ENCODE measurements around the gene ELFN2. TPM values are rescaled to one million over a fixed set of nuclear protein-coding genes. Genes with fewer than 3 reads are reported as not detected.

ELFN2 gene
- total RNA-seq, 1 experiment from 2014 or later = 2.8 TPM

- Mint-ChIP-seq H3K27me3 (ENCODE audit: unreplicated experiment) (peaks cover 28% of the 10 kb centered on the region), H3K4me1 (ENCODE audit: low read depth, unreplicated experiment) (no peaks in the 10 kb centered on the region), H3K36me3 (ENCODE audit: insufficient read depth, unreplicated experiment) (no peaks in the 10 kb centered on the region), H3K9me3 (ENCODE audit: low read depth, unreplicated experiment) (no peaks in the 10 kb centered on the region), H3K4me3 (ENCODE audit: low read depth, unreplicated experiment) (no peak overlapping the region), H3K27ac (ENCODE audit: unreplicated experiment) (no peak overlapping the region)
- CTCF ChIA-PET = no interaction called here
- no TSS peak for BruUV-seq (replicated peaks)
- TF ChIP-seq, protein P1, sequence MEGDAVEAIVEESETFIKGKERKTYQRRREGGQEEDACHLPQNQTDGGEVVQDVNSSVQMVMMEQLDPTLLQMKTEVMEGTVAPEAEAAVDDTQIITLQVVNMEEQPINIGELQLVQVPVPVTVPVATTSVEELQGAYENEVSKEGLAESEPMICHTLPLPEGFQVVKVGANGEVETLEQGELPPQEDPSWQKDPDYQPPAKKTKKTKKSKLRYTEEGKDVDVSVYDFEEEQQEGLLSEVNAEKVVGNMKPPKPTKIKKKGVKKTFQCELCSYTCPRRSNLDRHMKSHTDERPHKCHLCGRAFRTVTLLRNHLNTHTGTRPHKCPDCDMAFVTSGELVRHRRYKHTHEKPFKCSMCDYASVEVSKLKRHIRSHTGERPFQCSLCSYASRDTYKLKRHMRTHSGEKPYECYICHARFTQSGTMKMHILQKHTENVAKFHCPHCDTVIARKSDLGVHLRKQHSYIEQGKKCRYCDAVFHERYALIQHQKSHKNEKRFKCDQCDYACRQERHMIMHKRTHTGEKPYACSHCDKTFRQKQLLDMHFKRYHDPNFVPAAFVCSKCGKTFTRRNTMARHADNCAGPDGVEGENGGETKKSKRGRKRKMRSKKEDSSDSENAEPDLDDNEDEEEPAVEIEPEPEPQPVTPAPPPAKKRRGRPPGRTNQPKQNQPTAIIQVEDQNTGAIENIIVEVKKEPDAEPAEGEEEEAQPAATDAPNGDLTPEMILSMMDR (IDR thresholded peaks at IDR 0.05; ENCODE audit: unreplicated experiment) = no peak
- intact Hi-C loops (cut with micrococcal nuclease; ENCODE audit: unreplicated experiment) = no loop called here
- no peak for DNase-seq
Observed at GRCh38 chr22:37373451-37373850, 53.8 kb downstream of the ELFN2 start.

GRCh38 chr22:37371911-37372310, 55.4 kb downstream of the ELFN2 start:
- intact Hi-C loops (cut with micrococcal nuclease; ENCODE audit: unreplicated experiment) = no loop called here
- Mint-ChIP-seq H3K4me1 (ENCODE audit: low read depth, unreplicated experiment) (no peaks in the 10 kb centered on the region), H3K36me3 (ENCODE audit: insufficient read depth, unreplicated experiment) (no peaks in the 10 kb centered on the region), H3K9me3 (ENCODE audit: low read depth, unreplicated experiment) (no peaks in the 10 kb centered on the region), H3K27me3 (ENCODE audit: unreplicated experiment) (peaks cover 12% of the 10 kb centered on the region), H3K4me3 (ENCODE audit: low read depth, unreplicated experiment) (no peak overlapping the region), H3K27ac (ENCODE audit: unreplicated experiment) (no peak overlapping the region)
- CTCF ChIA-PET = interaction anchor here (0.6 to 0.9 kb wide), 2 partner anchors 47 to 249 kb away, joined by 3 read pairs; no protein-coding TSS in a partner anchor
- no peak for DNase-seq
- TF ChIP-seq, protein P1 (IDR thresholded peaks at IDR 0.05; ENCODE audit: unreplicated experiment) = no peak
- BruUV-seq (replicated peaks) = no TSS peak

DNA sequence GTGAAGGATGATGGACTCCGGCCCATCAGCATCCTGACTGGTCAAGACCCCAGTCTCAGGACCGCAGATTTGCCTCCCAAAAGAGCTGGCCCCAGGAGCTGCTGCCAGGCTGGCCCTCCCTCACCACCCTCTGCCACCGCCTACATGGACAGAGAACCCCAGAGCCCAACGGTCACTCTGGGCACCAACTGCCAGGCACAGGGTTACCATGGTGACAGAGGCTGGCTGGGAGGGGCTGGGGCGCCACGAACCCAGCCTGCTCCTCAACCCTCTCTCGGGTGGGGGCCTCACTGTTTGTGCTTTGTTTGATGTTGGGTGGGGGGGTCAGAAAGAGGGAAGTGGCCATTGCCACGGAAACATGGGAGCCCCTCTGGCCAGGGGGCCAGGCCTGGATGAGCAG, 55.8 kb downstream of the ELFN2 start:
- CTCF ChIA-PET = interaction anchor here (0.9 kb wide), 1 partner anchor 47 kb away, joined by 3 read pairs; no protein-coding TSS in a partner anchor
- H3K4me1 Mint-ChIP-seq (ENCODE audit: low read depth, unreplicated experiment) = no peaks in the 10 kb centered on the region

DNA sequence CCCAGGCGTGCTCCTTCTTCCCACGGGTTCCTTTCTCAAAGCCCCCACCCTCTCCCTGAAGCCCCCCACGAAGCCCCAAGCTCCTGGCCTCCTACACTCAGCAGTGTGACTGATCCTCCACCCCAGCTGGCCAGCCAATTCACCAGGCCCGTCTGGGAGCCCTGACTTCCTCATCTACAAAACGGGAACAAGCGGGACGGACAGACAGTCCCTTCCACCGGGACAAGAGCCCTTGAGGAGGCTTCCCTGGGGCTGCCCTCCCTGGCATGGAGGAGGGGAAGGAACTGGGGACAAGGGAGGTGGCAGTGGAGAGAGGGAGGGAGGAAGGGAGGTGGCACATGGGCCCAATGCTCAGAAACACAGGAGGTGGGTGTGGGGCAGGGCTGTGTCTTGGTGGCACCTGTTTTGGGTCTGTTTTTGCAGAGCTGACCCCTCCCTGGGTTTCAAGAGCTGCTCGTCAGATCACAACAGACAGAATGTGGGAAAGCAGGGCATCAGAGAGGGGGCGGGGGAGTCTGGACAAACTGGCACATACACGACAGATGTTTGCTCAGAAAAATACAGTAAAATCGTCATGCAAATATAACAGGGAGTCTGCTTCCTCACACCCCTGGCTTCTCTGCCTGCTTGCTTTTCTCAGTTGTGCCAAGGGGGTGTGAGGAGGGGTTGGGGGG, 56.8 kb downstream of the ELFN2 start:
- Mint-ChIP-seq H3K27ac (ENCODE audit: unreplicated experiment) (no peak overlapping the region), H3K4me1 (ENCODE audit: low read depth, unreplicated experiment) (no peaks in the 10 kb centered on the region), H3K27me3 (ENCODE audit: unreplicated experiment) (no peaks in the 10 kb centered on the region), H3K36me3 (ENCODE audit: insufficient read depth, unreplicated experiment) (no peaks in the 10 kb centered on the region), H3K4me3 (ENCODE audit: low read depth, unreplicated experiment) (no peak overlapping the region), H3K9me3 (ENCODE audit: low read depth, unreplicated experiment) (no peaks in the 10 kb centered on the region)
- CTCF ChIA-PET = interaction anchor here (1.1 kb wide), 1 partner anchor 33 kb away, joined by 4 read pairs; no protein-coding TSS in a partner anchor
- no TSS peak for BruUV-seq (replicated peaks)
- DNase-seq = no peak
- TF ChIP-seq, protein P1 (IDR thresholded peaks at IDR 0.05; ENCODE audit: unreplicated experiment) = no peak
- intact Hi-C loops (cut with micrococcal nuclease; ENCODE audit: unreplicated experiment) = no loop called here

More for the DNA sequence above, 55.8 kb downstream of the ELFN2 start:
- TF ChIP-seq, protein P1 (IDR thresholded peaks at IDR 0.05; ENCODE audit: unreplicated experiment) = no peak
- no TSS peak for BruUV-seq (replicated peaks)
- intact Hi-C loops (cut with micrococcal nuclease; ENCODE audit: unreplicated experiment) = no loop called here
- no peak overlapping the region for H3K4me3 Mint-ChIP-seq (ENCODE audit: low read depth, unreplicated experiment)
- no peak overlapping the region for H3K27ac Mint-ChIP-seq (ENCODE audit: unreplicated experiment)
- no peaks in the 10 kb centered on the region for H3K36me3 Mint-ChIP-seq (ENCODE audit: insufficient read depth, unreplicated experiment)
- no peak for DNase-seq
- peaks cover 8% of the 10 kb centered on the region for H3K27me3 Mint-ChIP-seq (ENCODE audit: unreplicated experiment)
- no peaks in the 10 kb centered on the region for H3K9me3 Mint-ChIP-seq (ENCODE audit: low read depth, unreplicated experiment)
